CD4-positive, CD25-positive, alpha-beta regulatory T cell (primary cell): Measurements from ENCODE around the gene NCKAP5. TPM values are rescaled to one million over a fixed set of nuclear protein-coding genes. Genes with fewer than 3 reads are reported as not detected.

ENCODE experiments used
- ATAC-seq, 2 donors: fragments of 150-1000 bp; cut with Tn5 transposase; one replicate each; pipeline ENCODE4 v1.10.0; 2021; ENCODE audit warnings: low read depth in 2 of 2, moderate number of reproducible peaks in 2 of 2, moderate library complexity in 1 of 2
- DNase-seq, 3 donors: peaks; one replicate each; pipeline versions ENCODE4 v3.0.0 to v3.0.0-alpha.2; 2012 to 2022; ENCODE audit warnings: mixed read lengths in 1 of 3
- H3K27ac ChIP-seq: one replicate; pipeline ENCODE4 v1.7.0; 2013; ENCODE audit warnings: mild to moderate bottlenecking, low read length; ENCODE audit not compliant: insufficient read depth, poor library complexity, severe bottlenecking
- H3K27me3 ChIP-seq: one replicate; pipeline ENCODE4 v1.7.0; 2013; ENCODE audit warnings: low read length; ENCODE audit not compliant: control insufficient read depth, insufficient read depth
- H3K36me3 ChIP-seq: one replicate; pipeline ENCODE4 v1.7.0; 2013; ENCODE audit warnings: mild to moderate bottlenecking, low read length, moderate library complexity; ENCODE audit not compliant: control insufficient read depth, insufficient read depth
- H3K4me1 ChIP-seq: 2 replicates; pipeline ENCODE4 v1.7.0; 2013; ENCODE audit warnings: mild to moderate bottlenecking, low read length; ENCODE audit not compliant: insufficient read depth, control insufficient read depth, poor library complexity, severe bottlenecking
- H3K4me3 ChIP-seq: one replicate; pipeline ENCODE4 v1.7.0; 2013; ENCODE audit warnings: low read depth, mild to moderate bottlenecking, low read length, moderate library complexity
- H3K9me3 ChIP-seq, 2 experiments: 1 replicate in 1 of 2; 2 replicates in 1 of 2; pipeline ENCODE4 v1.7.0; 2013; ENCODE audit warnings: low read length in 2 of 2, mild to moderate bottlenecking in 1 of 2, moderate library complexity in 1 of 2; ENCODE audit not compliant: control insufficient read depth in 2 of 2
- H3K27ac Mint-ChIP-seq, 3 donors: one replicate each; pipeline ENCODE4 v1.8.0; 2020 to 2022; ENCODE audit warnings: mild to moderate bottlenecking in 3 of 3, mixed read lengths in 3 of 3, moderate library complexity in 2 of 3
- H3K27me3 Mint-ChIP-seq: one replicate; pipeline ENCODE4 v1.8.0; 2022; ENCODE audit warnings: mild to moderate bottlenecking, mixed read lengths
- H3K36me3 Mint-ChIP-seq: one replicate; pipeline ENCODE4 v1.8.0; 2020; ENCODE audit warnings: mixed read lengths
- H3K4me1 Mint-ChIP-seq, 4 donors: one replicate each; pipeline ENCODE4 v1.8.0; 2020 to 2022; ENCODE audit warnings: mixed read lengths in 4 of 4, mild to moderate bottlenecking in 1 of 4
- H3K4me3 Mint-ChIP-seq, 4 donors: one replicate each; pipeline ENCODE4 v1.8.0; 2020 to 2022; ENCODE audit warnings: mild to moderate bottlenecking in 4 of 4, mixed read lengths in 4 of 4, moderate library complexity in 3 of 4
- H3K9me3 Mint-ChIP-seq, 7 donors: one replicate each; pipeline ENCODE4 v1.8.0; 2020 to 2022; ENCODE audit warnings: mixed read lengths in 7 of 7, mild to moderate bottlenecking in 3 of 7, moderate library complexity in 2 of 7
- polyA plus RNA-seq, 4 donors: library from polyadenylated mRNA; unstranded; fragments of 300-500 nt; fragmentation: Illumina TruSeq; gene quantifications; one replicate each; pipeline ENCODE4 v1.2.3, GENCODE V29; 2021
- total RNA-seq: library from RNA; stranded (reverse); gene quantifications from one replicate; pipeline ENCODE4 v1.2.3, GENCODE V29; 2022

Gene NCKAP5
- total and polyA plus RNA-seq, 5 donors from 2014 or later, result not detected

DNA sequence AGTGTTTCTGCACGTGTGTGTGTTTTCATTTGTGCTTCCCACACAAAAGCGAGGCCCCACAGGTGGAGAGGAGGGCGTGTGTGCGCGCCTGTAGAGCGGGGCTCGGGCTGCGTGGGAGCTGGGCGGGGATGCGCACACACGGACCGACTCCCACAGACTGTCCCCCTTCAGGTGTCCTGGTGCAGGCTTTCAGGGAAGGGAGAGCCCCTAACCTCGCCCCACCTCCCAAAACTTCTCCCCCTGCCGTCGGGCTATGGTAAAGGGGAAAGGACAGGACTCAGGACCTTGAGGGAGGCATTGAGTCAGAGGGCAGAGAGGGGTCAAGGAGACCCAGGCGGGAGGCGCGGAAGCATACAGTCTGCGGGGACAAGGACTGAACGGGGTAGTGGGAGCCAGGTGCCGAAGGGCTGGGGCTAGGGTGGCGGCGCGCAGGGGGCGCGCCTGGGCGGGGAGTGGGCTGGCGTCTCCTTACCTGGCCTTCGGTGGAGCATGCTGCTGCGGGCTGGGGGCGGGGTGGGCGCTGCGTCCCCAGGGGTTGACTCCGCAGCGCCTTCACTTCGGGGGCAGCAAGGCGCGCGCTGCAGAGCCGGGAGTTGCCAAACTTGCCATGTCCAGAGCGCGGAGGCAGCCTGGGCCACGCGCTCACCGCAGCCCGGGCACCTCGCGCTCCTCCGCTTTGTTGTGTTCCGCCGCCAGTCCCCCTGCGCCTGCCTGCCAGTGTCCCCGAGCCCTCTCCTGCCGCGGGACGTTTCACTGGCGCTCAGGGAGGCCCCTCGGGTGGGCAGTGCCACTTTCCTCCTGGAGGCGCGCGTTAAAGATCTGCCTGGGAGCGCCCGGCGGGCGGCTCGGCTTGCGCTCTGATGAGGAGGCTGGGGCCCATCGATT lies 302.0 kb downstream of the NCKAP5 start:
- ATAC-seq, result no peak
- no peak overlapping the region for H3K27ac Mint-ChIP-seq
- H3K27me3 Mint-ChIP-seq, result peaks cover 9% of the 10 kb centered on the region
- no peaks in the 10 kb centered on the region for H3K36me3 Mint-ChIP-seq
- Histone ChIP-seq H3K27ac (no peak overlapping the region), H3K36me3 (no peaks in the 10 kb centered on the region), H3K4me3 (no peak overlapping the region), H3K27me3 (peaks cover 3% of the 10 kb centered on the region), H3K4me1 (no peaks in the 10 kb centered on the region), H3K9me3 (no peaks in the 10 kb centered on the region)
- no peaks in the 10 kb centered on the region for H3K4me1 Mint-ChIP-seq
- no peak for DNase-seq
- no peak overlapping the region for H3K4me3 Mint-ChIP-seq
- peaks cover 0 to 7% (median 0%) of the 10 kb centered on the region in 7 donors for H3K9me3 Mint-ChIP-seq

DNA sequence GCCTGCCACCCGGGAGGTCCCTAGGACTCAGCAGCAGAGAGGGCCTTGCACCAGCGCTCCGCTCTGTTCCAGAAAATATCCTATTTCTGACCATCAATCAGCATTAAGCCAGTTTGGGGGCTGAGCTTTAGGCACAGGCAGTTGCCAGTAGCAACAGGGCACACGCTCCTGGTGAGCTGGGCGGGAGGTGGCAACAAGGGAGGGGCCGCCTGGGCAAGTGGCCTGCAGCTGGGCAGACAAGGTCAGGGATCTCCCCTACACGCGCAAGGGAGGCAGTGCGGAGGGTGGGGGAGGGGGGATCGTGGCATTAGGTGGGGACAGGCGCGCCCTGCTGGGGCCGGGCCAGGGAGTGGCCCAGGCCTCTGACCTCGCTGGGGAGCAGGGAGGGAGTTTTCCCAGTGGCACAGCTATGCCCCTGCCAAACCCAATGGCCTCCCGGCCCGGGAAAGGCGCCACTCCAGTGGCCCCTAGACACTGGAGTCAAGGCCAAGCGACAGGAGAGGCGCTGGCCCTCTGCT lies 302.8 kb downstream of the NCKAP5 start:
- peaks cover 0 to 7% (median 0%) of the 10 kb centered on the region in 7 donors for H3K9me3 Mint-ChIP-seq
- no peak overlapping the region for H3K4me3 ChIP-seq

DNA sequence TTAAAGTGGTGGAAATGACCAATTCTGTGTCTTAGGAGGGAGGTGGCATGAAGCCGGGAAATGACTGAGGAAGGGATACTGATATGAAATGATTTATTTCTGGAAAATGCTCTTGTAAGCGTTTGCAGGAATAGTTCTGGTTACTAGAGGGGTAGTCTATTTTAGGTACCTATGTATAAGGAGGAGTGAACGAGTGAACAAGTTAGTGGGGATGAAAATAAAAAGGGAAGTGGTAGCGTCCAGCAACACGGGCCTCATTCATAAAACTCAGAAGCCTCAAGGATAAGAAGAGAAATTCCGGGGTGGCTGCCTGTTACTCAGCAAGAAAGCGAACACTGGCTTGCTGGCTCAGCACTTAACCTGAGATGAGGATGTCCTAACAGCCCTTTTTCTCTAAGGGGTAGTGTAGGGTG lies 303.3 kb downstream of the NCKAP5 start:
- Histone ChIP-seq H3K27ac (no peak overlapping the region), H3K27me3 (peaks cover 3% of the 10 kb centered on the region), H3K9me3 (no peaks in the 10 kb centered on the region), H3K4me1 (no peaks in the 10 kb centered on the region), H3K4me3 (no peak overlapping the region), H3K36me3 (no peaks in the 10 kb centered on the region)
- Mint-ChIP-seq H3K4me1 (no peaks in the 10 kb centered on the region), H3K4me3 (no peak overlapping the region), H3K27me3 (peaks cover 9% of the 10 kb centered on the region), H3K27ac (no peak overlapping the region), H3K9me3 (peaks cover 0 to 7% (median 0%) of the 10 kb centered on the region in 7 donors), H3K36me3 (no peaks in the 10 kb centered on the region)
- ATAC-seq, result no peak
- no peak for DNase-seq

More for the DNA sequence above, 302.8 kb downstream of the NCKAP5 start:
- Mint-ChIP-seq H3K27ac (no peak overlapping the region), H3K27me3 (peaks cover 9% of the 10 kb centered on the region), H3K4me1 (no peaks in the 10 kb centered on the region), H3K4me3 (no peak overlapping the region), H3K36me3 (no peaks in the 10 kb centered on the region)
- H3K4me1 ChIP-seq, result no peaks in the 10 kb centered on the region
- no peak overlapping the region for H3K27ac ChIP-seq
- H3K36me3 ChIP-seq, result no peaks in the 10 kb centered on the region
- no peaks in the 10 kb centered on the region for H3K9me3 ChIP-seq
- ATAC-seq, result no peak
- DNase-seq, result no peak
- peaks cover 3% of the 10 kb centered on the region for H3K27me3 ChIP-seq

DNA sequence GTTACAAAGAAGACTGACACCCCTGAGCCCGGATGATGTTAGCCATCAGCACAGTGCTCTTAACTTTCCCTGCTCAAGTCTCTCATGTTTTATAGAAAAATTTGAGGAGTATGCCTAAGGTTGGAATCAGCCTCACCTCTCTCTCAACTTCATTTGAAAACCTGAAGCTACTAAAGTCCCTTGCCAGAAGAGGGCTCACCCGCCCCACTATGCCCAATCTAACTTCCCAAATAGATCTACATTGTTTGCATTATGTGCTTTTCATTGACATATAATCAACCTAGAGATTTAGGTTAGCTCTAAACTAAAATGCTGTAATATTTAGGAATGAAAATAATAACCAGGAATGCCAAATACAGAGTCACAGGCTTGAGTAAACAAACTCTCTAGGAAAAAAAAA lies 305.4 kb downstream of the NCKAP5 start:
- Mint-ChIP-seq H3K9me3 (peaks cover 0 to 5% (median 0%) of the 10 kb centered on the region in 7 donors), H3K4me1 (no peaks in the 10 kb centered on the region), H3K27me3 (peaks cover 9% of the 10 kb centered on the region), H3K4me3 (no peak overlapping the region), H3K27ac (no peak overlapping the region), H3K36me3 (no peaks in the 10 kb centered on the region)
- H3K4me3 ChIP-seq, result no peak overlapping the region
- DNase-seq, result no peak
- H3K36me3 ChIP-seq, result no peaks in the 10 kb centered on the region
- H3K4me1 ChIP-seq, result no peaks in the 10 kb centered on the region
- H3K9me3 ChIP-seq, result no peaks in the 10 kb centered on the region
- no peak overlapping the region for H3K27ac ChIP-seq
- H3K27me3 ChIP-seq, result peaks cover 3% of the 10 kb centered on the region
- no peak for ATAC-seq

DNA sequence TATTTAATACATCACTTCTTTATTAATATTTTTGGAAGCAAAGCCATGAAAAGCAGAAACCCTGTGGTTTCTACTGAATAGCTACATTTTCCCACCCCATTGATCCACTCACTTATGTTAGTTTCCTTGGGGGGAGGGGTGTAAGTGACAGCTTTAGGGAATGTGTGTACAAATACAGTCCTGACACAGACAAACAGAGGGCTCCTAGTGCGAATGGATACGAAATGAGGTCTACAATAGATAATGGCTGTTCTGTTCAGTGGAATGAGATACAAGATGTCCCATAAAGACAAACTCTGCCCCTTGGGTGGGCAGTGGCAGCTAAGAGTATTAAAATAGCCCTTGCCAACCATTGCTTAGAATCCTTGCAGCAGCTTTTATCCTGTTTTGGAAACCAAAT lies 312.9 kb downstream of the NCKAP5 start:
- no peak overlapping the region for H3K4me3 Mint-ChIP-seq
- no peak overlapping the region for H3K27ac Mint-ChIP-seq
- H3K36me3 ChIP-seq, result no peaks in the 10 kb centered on the region
- no peak overlapping the region for H3K4me3 ChIP-seq
- H3K36me3 Mint-ChIP-seq, result no peaks in the 10 kb centered on the region
- H3K27me3 Mint-ChIP-seq, result no peaks in the 10 kb centered on the region
- no peak for ATAC-seq
- no peaks in the 10 kb centered on the region for H3K9me3 ChIP-seq
- H3K4me1 Mint-ChIP-seq, result no peaks in the 10 kb centered on the region
- H3K9me3 Mint-ChIP-seq, result peaks cover 0 to 4% (median 0%) of the 10 kb centered on the region in 7 donors
- no peaks in the 10 kb centered on the region for H3K4me1 ChIP-seq
- no peaks in the 10 kb centered on the region for H3K27me3 ChIP-seq
- no peak for DNase-seq
- H3K27ac ChIP-seq, result no peak overlapping the region

DNA sequence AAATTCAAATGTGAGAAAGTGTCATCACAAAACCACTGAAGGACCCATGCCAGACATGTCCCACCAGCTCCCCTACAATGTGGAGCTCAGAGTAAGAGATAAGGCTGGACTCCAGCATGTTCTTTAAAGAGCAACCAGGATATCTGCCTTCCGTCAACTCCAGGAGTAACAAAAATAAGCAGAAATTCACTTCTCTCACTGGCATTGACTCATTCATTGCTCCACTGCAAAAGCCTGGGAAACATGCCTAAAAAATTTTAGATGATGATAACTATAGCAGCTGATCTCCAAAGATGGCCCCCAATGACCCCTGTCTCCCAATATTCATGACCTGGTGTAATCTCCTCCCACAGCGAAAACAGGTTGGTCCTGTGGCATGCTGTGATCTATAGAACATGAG lies 314.5 kb downstream of the NCKAP5 start:
- peaks cover 0 to 6% (median 0%) of the 10 kb centered on the region in 7 donors for H3K9me3 Mint-ChIP-seq
- Histone ChIP-seq H3K4me3 (no peak overlapping the region), H3K27ac (no peak overlapping the region), H3K36me3 (no peaks in the 10 kb centered on the region), H3K27me3 (no peaks in the 10 kb centered on the region), H3K4me1 (no peaks in the 10 kb centered on the region), H3K9me3 (no peaks in the 10 kb centered on the region)
- no peaks in the 10 kb centered on the region for H3K36me3 Mint-ChIP-seq
- ATAC-seq (no peak), DNase-seq (no peak)
- H3K27me3 Mint-ChIP-seq, result no peaks in the 10 kb centered on the region
- H3K27ac Mint-ChIP-seq, result no peak overlapping the region
- no peaks in the 10 kb centered on the region for H3K4me1 Mint-ChIP-seq
- no peak overlapping the region for H3K4me3 Mint-ChIP-seq

DNA sequence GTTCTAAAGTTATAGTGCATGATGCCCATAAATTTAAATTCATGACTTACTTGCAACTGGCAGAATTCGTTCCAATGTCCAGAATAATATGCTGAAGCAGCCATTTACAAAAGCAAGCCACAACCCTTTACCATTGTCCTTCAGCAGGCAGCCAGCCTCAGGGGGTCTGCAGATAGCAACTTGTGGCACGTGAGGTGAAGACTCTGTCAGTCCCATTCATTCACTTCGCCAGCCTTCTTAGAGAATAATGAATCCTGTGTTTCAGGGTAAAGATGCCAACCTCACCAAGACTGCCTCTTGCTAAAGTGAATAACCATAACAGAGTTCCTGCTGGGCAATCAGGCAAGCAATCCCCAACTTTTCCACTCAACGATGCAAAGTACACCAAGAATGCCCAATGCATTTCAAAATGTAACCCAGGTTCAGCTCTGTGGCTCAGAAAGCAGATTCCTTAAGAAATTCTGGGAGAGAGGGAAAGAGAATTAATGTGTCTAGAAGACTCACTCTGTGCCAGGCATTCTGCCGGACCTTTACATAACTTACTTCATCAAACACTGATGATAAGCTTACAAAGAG lies 315.4 kb downstream of the NCKAP5 start:
- Mint-ChIP-seq H3K4me1 (no peaks in the 10 kb centered on the region), H3K4me3 (no peak overlapping the region)
- H3K4me3 ChIP-seq, result no peak overlapping the region

More for the DNA sequence above, 315.4 kb downstream of the NCKAP5 start:
- peaks cover 0 to 6% (median 0%) of the 10 kb centered on the region in 7 donors for H3K9me3 Mint-ChIP-seq
- no peaks in the 10 kb centered on the region for H3K9me3 ChIP-seq
- ATAC-seq (no peak), DNase-seq (no peak)
- no peaks in the 10 kb centered on the region for H3K27me3 ChIP-seq
- no peak overlapping the region for H3K27ac Mint-ChIP-seq
- no peaks in the 10 kb centered on the region for H3K27me3 Mint-ChIP-seq
- H3K36me3 Mint-ChIP-seq, result no peaks in the 10 kb centered on the region
- no peaks in the 10 kb centered on the region for H3K4me1 ChIP-seq
- no peaks in the 10 kb centered on the region for H3K36me3 ChIP-seq
- no peak overlapping the region for H3K27ac ChIP-seq
